GM19238 (cell line): ENCODE data around the gene CUL1.

ENCODE experiments used
- DNase-seq: peaks from one replicate; pipeline ENCODE4 v3.0.0; 2011; ENCODE audit warnings: low spot score; ENCODE audit not compliant: insufficient read length

The CUL1 gene

GRCh38 chr7:148698397-148699023 is at the start of gene CUL1:
Gene CUL1 (plus strand): TSS chr7:148698903. CDS start chr7:148730123, 31,220 bp downstream.
- DNase-seq, result peak; percentile 73

GRCh38 chr7:148650232-148650858 is 48.4 kb upstream of the CUL1 start:
- no peak for DNase-seq

- DNase-seq, result no peak
These were observed 45.9 kb upstream of the CUL1 start for GRCh38 chr7:148652773-148653172.

GRCh38 chr7:148657929-148658328 is 40.8 kb upstream of the CUL1 start:
- DNase-seq, result no peak

GRCh38 chr7:148661471-148661870 is 37.2 kb upstream of the CUL1 start:
- DNase-seq, result no peak

GRCh38 chr7:148662646-148663045 is 36.1 kb upstream of the CUL1 start:
- no peak for DNase-seq

GRCh38 chr7:148664324-148664723 is 34.4 kb upstream of the CUL1 start:
- no peak for DNase-seq

- no peak for DNase-seq
These were observed 33.5 kb upstream of the CUL1 start for GRCh38 chr7:148665221-148665620.

GRCh38 chr7:148669927-148670326 is 28.8 kb upstream of the CUL1 start:
- no peak for DNase-seq

GRCh38 chr7:148670374-148670773 is 28.3 kb upstream of the CUL1 start:
- DNase-seq, result no peak

GRCh38 chr7:148670807-148671206 is 27.9 kb upstream of the CUL1 start:
- no peak for DNase-seq

- no peak for DNase-seq
These were observed 26.7 kb upstream of the CUL1 start for GRCh38 chr7:148672041-148672440.

GRCh38 chr7:148674689-148675088 is 24.0 kb upstream of the CUL1 start:
- DNase-seq, result no peak

GRCh38 chr7:148676291-148676690 is 22.4 kb upstream of the CUL1 start:
- no peak for DNase-seq

GRCh38 chr7:148681821-148682220 is 16.9 kb upstream of the CUL1 start:
- no peak for DNase-seq

GRCh38 chr7:148684289-148684830 is 14.3 kb upstream of the CUL1 start:
- no peak for DNase-seq

- no peak for DNase-seq
These were observed 12.3 kb upstream of the CUL1 start for GRCh38 chr7:148686312-148686937.

- no peak for DNase-seq
These were observed 11.1 kb upstream of the CUL1 start for GRCh38 chr7:148687555-148687954.

- DNase-seq, result no peak
These were observed 10.2 kb upstream of the CUL1 start for GRCh38 chr7:148688526-148688925.

GRCh38 chr7:148693651-148694050 is 5.1 kb upstream of the CUL1 start:
- DNase-seq, result no peak

GRCh38 chr7:148694631-148695030 is 4.1 kb upstream of the CUL1 start:
- DNase-seq, result no peak

GRCh38 chr7:148695953-148696352 is 2.8 kb upstream of the CUL1 start:
- no peak for DNase-seq

- no peak for DNase-seq
These were observed 1.9 kb upstream of the CUL1 start for GRCh38 chr7:148696787-148697186.
